GM12873 (cell line): Measurements from ENCODE around the gene BLMH.

Experiments used
- TF ChIP-seq, protein P1 (sequence below): IDR thresholded peaks from 2 replicates; pipeline ENCODE4 v1.5.1; 2012; ENCODE audit warnings: low read depth, mild to moderate bottlenecking, moderate library complexity, low read length, control low read depth; ENCODE audit not compliant: insufficient read depth; ENCODE audit errors: missing control alignments

BLMH gene

DNA sequence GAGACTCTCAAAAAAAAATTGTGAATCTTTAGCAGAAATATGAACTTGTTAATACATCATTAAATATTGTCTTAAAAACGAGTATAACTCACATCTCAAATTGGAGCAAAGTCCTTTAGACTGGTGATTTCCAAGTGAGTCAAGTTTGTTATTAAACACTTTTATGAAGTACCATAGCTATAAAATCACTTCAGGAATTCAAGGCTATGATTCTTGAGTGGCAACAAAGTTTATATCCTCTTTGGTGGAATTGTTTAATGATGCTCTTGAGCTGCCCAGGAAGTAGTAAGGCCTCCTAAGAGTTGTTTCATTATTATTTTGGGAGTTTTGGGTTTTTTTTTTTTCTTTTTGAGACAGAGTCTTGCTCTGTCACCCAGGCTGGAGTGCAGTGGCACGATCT is 16.7 kb upstream of the BLMH start:
- TF ChIP-seq, protein P1, sequence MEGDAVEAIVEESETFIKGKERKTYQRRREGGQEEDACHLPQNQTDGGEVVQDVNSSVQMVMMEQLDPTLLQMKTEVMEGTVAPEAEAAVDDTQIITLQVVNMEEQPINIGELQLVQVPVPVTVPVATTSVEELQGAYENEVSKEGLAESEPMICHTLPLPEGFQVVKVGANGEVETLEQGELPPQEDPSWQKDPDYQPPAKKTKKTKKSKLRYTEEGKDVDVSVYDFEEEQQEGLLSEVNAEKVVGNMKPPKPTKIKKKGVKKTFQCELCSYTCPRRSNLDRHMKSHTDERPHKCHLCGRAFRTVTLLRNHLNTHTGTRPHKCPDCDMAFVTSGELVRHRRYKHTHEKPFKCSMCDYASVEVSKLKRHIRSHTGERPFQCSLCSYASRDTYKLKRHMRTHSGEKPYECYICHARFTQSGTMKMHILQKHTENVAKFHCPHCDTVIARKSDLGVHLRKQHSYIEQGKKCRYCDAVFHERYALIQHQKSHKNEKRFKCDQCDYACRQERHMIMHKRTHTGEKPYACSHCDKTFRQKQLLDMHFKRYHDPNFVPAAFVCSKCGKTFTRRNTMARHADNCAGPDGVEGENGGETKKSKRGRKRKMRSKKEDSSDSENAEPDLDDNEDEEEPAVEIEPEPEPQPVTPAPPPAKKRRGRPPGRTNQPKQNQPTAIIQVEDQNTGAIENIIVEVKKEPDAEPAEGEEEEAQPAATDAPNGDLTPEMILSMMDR, result no peak

DNA sequence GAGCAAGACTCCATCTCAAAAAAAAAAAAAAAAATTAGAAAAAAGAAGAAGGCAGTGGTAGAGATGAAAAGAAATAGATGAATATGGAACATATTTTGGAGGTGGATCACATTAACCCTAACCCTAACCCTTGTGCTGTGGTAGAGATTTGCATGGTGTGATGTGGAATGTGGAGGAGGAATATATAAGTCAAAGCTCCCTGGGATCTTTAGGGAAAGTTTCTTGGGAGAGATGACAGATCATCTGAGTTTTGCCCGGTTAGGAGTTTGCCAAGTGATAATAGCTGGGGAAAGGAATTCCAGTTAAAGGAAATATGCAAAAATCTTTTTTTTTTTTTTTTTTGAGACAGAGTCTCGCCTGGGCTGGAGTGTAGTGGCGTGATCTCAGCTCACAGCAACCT is 13.0 kb upstream of the BLMH start:
- TF ChIP-seq, protein P1, result no peak

DNA sequence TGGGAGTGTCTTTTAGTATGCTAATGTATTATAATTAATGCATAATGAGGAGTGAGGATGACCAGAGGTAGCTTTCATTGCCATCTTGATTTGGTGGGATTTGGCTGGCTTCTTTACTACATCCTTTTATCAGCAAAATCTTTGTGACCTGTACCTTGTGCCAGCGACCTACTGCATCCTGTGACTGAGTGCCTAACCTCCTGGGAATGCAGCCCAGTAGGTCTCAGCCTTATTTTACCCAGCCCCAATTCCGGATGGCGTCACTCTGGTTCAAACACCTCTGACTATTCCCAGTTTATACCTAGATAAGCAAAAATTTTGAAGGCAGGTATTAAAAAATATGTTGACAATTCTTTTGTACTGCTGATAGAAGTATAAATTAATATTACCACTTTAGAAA is 10.5 kb upstream of the BLMH start:
- TF ChIP-seq, protein P1, result no peak

DNA sequence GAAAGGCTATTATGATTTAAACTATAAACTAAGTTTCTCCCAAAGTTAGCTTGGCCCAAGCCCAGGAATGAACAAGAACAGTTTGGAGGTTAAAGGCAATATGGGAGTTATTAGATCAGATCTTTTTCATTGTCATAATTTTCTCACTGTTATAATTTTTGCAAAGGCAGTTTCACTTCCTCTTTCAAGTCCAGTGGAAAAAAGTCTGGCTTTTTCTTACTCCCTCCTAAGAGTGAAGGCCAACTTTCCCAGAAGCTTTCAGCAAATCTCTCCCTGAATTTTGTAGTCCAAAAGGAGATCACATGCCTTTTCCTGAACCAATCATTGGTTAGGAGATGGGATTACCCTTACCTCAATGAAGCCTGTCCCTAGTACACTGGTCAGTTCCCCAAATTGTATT is 9.1 kb upstream of the BLMH start:
- TF ChIP-seq, protein P1, result no peak

DNA sequence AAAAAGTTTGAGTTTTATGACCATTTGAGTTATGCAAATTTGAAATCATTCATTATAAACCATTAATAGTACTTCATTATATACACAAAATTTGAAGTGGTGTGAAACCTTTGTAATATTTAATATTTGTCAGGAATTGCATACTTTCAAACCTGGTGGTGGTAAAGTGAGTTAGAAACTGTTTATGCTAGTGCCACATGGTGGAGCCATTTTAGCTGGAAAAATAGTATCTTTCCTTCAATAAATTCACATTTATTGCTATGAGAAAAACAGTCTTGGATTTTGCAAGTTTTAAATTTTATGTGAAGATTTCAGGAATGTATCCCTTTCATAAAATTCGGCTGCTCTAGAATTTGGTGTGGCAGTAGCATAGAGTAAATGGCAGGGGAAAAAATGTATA is 7.3 kb upstream of the BLMH start:
- TF ChIP-seq, protein P1, result no peak

DNA sequence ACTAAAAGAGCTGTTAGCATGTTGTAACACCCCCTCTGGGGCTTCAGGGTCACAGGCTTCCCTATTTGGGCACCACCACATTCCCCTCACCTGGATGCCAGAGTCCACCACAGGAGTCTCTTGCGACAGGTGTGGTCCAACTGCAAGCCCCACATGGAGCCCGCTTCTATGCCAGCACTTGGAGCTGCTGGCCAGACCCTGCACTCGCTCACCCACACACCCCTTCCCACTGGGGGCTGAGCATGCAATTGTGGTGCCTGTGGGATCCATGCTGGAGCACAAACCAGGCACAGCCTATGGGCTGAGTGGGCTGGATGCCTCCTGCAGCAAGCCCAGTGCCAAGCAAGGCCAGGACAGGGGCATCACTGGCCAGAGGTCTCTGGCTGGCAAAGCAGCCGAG is 6.0 kb upstream of the BLMH start:
- TF ChIP-seq, protein P1, result no peak

DNA sequence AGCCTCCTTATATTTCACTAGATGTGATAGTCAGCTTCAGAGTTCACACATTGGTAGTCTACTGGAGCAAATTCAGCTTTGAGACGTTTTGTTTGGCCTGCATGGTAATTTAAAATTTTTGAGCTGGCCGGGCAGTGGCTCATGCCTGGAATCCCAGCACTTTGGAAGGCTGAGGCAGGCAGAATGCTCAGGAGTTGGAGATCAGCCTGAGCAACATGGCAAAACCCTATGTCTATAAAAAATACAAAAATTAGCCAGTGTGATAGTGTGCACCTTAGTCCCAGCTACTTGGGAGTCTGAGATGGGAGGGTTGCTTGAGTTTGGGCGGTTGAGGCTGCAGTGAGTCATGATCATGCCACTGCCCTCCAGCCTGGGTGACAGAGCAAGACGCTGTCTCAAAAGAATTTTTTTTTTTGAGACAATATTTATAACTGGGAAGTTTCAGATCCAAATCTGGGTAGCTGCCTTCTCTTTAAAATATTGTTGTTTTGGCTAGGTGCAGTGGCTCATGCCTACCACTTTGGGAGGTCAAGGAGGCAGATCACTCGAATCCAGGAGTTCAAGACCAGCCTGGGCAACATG is 4.8 kb upstream of the BLMH start:
- TF ChIP-seq, protein P1, result no peak
